HepG2 (cell line): ENCODE results near the gene IGSF8. TPM values are rescaled to one million over a fixed set of nuclear protein-coding genes. Genes with fewer than 3 reads are reported as not detected.

ENCODE experiments used
- ATAC-seq: fragments of 200-7000 bp; cut with Tn5 transposase; 3 replicates; pipeline ENCODE4 v1.9.1; 2020; ENCODE audit warnings: mild to moderate bottlenecking, moderate library complexity
- BruUV-seq: library from RNA; stranded (reverse); fragments of 400-500 nt; replicated peaks from 2 replicates; lab custom pipeline; 2021; lab: Mats Ljungman, UMichigan
- CTCF ChIA-PET: fragments of 300-600 bp; formaldehyde crosslinking; extraction: SDS; loops from one replicate; lab custom pipeline; 2021; ENCODE audit warnings: low total read pairs, inconsistent platforms, low intra/inter-chr PET ratio; lab: Yijun Ruan, JAX
- POLR2A ChIA-PET: fragments of 350-600 bp; sonication (Branson Sonifier 250); formaldehyde crosslinking; loops from one replicate; lab custom pipeline; 2020; ENCODE audit warnings: antibody characterized with exemption, inconsistent platforms; lab: Yijun Ruan, JAX
- DNase-seq: peaks from one replicate; pipeline ENCODE4 v3.0.0-alpha.2; 2015; ENCODE audit warnings: low spot score
- FAIRE-seq: peaks from 3 replicates; lab custom pipeline; 2011; peaks lifted over from hg19 to GRCh38; lab: Jason Lieb, UNC
- H2AFZ ChIP-seq: one replicate; pipeline ENCODE4 v1.6.1; 2011; ENCODE audit warnings: low read length, inconsistent platforms
- H3K27ac ChIP-seq: fragments of 300-600 bp; 3 replicates; pipeline ENCODE4 v1.8.0; 2011; ENCODE audit warnings: mixed run types, mild to moderate bottlenecking, mixed read lengths, low read length, inconsistent platforms; ENCODE audit not compliant: insufficient read depth; ENCODE audit errors: extremely low read length
- H3K27me3 ChIP-seq, 2 experiments: fragments of 200-600 bp in 1 of 2; 2 replicates in 1 of 2; 3 replicates in 1 of 2; pipeline versions ENCODE4 v1.6.0 to v1.8.0; 2011; ENCODE audit warnings: low read length in 2 of 2, mild to moderate bottlenecking in 2 of 2, moderate library complexity in 2 of 2, inconsistent platforms in 1 of 2; ENCODE audit not compliant: insufficient read depth in 2 of 2, control insufficient read depth in 1 of 2
- H3K36me3 ChIP-seq, 2 experiments: fragments of 200-600 bp in 1 of 2; replicated peaks in 1 of 2; 2 replicates in 1 of 2; 3 replicates in 1 of 2; pipeline versions ENCODE4 v1.5.1 to v1.8.0; 2011; ENCODE audit warnings: low read length in 2 of 2, inconsistent platforms in 1 of 2; ENCODE audit not compliant: insufficient read depth in 2 of 2, control insufficient read depth in 1 of 2
- H3K4me1 ChIP-seq: 2 replicates; pipeline ENCODE4 v1.5.1; 2012; ENCODE audit warnings: low read length, inconsistent platforms; ENCODE audit not compliant: insufficient read depth
- H3K4me2 ChIP-seq: 2 replicates; pipeline ENCODE4 v1.6.0; 2011; ENCODE audit warnings: low read depth, low read length, inconsistent platforms
- H3K4me3 ChIP-seq, 3 experiments: fragments of 200-600 bp in 1 of 3; sonication (generic), shearing (Covaris generic) in 1 of 3; replicated peaks in 1 of 3; 2 replicates each; pipeline ENCODE4 v1.5.1; 2011 to 2016; ENCODE audit warnings: low read length in 3 of 3, inconsistent platforms in 2 of 3, low read depth in 2 of 3, mild to moderate bottlenecking in 2 of 3, control low read depth in 1 of 3, mixed read lengths in 1 of 3; ENCODE audit not compliant: insufficient read depth in 1 of 3
- H3K79me2 ChIP-seq: one replicate; pipeline ENCODE4 v1.6.1; 2011; ENCODE audit warnings: low read length, inconsistent platforms; ENCODE audit not compliant: insufficient read depth
- H3K9ac ChIP-seq: 2 replicates; pipeline ENCODE4 v1.6.0; 2011; ENCODE audit warnings: mild to moderate bottlenecking, low read depth, low read length, inconsistent platforms; ENCODE audit not compliant: insufficient read depth
- H3K9me3 ChIP-seq: 2 replicates; pipeline ENCODE4 v1.5.1; 2012; ENCODE audit warnings: mild to moderate bottlenecking, low read length
- H4K20me1 ChIP-seq: 2 replicates; pipeline ENCODE4 v1.6.0; 2011; ENCODE audit warnings: inconsistent platforms, mild to moderate bottlenecking, low read length, moderate library complexity; ENCODE audit not compliant: insufficient read depth
- AFF4 ChIP-seq: sonication (generic); formaldehyde crosslinking; IDR thresholded peaks from 2 replicates; pipeline ENCODE4 v1.4.0; 2020; ENCODE audit warnings: missing genetic modification reagents
- E2F5 ChIP-seq: sonication (generic); formaldehyde crosslinking; conservative IDR thresholded peaks from 2 replicates; pipeline ENCODE4 v1.4.0; 2020; ENCODE audit warnings: missing genetic modification reagents
- GLI4 ChIP-seq: sonication (generic); formaldehyde crosslinking; IDR thresholded peaks from 2 replicates; pipeline ENCODE4 v1.5.1; 2020; ENCODE audit warnings: missing genetic modification reagents, mild to moderate bottlenecking, moderate library complexity, borderline replicate concordance
- KAT2B ChIP-seq: fragments of 150-350 bp; IDR thresholded peaks from 2 replicates; pipeline ENCODE4 v1.6.1; 2014; ENCODE audit warnings: low read depth, low read length, borderline replicate concordance
- YEATS2 ChIP-seq: sonication (generic); formaldehyde crosslinking; IDR thresholded peaks from 2 replicates; pipeline ENCODE4 v1.4.0; 2020; ENCODE audit warnings: missing genetic modification reagents, borderline replicate concordance
- ZNF616 ChIP-seq: sonication (generic); formaldehyde crosslinking; IDR thresholded peaks from 2 replicates; pipeline ENCODE4 v1.5.0; 2020; ENCODE audit warnings: low read depth, mild to moderate bottlenecking, missing genetic modification reagents
- WGBS: methylation state at CpG from one replicate; pipeline ENCODE4 v1.1.6; 2017; ENCODE audit warnings: low lambda C conversion rate; 5-methylcytosine and 5-hydroxymethylcytosine counted together
- in situ Hi-C: cut with HindIII; loops from 2 replicates; pipeline ENCODE4 v1.10.0; 2017; ENCODE audit warnings: low pct_unique_long_range_greater_than_20kb; ENCODE audit not compliant: extremely low pct_ligation_motif_present
- intact Hi-C: fragments of 100-400 bp; cut with micrococcal nuclease; formaldehyde crosslinking; loops from one replicate; pipeline ENCODE4 v1.10.0; 2022; ENCODE audit not compliant: unreplicated experiment
- polyA plus RNA-seq, 8 experiments: library from polyadenylated mRNA; depleted of rRNA in 3 of 8; stranded (reverse) in 7 of 8; unstranded in 1 of 8; fragments of >200 nt; fragmentation: Illumina TruSeq in 4 of 8; extraction: Trizol in 4 of 8; gene quantifications; 2 replicates each; pipeline versions ENCODE4 v1.2.1 to v1.2.3, GENCODE V29; 2011 to 2016; ENCODE audit warnings: low read depth in 4 of 8, missing spikeins in 1 of 8, mixed read lengths in 1 of 8; ENCODE audit not compliant: insufficient read depth in 1 of 8
- total RNA-seq, 5 experiments: library from RNA; depleted of rRNA; stranded (reverse); fragments of >200 nt; fragmentation: Illumina TruSeq; extraction: Trizol; gene quantifications; 2 replicates each; pipeline ENCODE4 v1.2.3, GENCODE V29; 2016; ENCODE audit warnings: low read depth in 1 of 5
- TF ChIP-seq, protein P1 (sequence below): sonication (generic); formaldehyde crosslinking; IDR thresholded peaks from 2 replicates; pipeline ENCODE4 v1.8.1; 2022; ENCODE audit warnings: low read depth, mild to moderate bottlenecking, missing genetic modification reagents

Gene IGSF8
- total and polyA plus RNA-seq, 2 of the 13 experiments (the other 11 are each of a cell fraction or from before 2014, with no cell fraction given) = 24.0 to 41.0 TPM

DNA sequence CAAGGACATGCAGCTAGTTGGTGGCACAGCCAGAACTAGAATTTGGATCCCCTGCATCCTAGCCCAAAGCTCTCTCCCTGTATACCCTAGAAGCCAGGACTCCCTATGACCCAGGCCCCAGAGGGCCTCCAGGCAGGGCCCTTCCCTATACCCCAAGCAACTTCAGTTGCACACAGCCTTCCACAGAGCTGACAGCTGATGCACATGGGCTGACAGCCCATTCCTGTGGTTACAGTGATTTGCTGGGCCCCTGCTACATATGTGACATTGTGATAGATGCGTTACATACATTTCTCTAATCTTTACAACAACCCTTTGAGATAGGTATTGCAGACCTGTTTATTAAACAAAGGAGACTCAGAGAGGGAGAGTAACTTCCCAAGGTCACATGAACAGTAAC is 23.0 kb upstream of the IGSF8 start:
- Histone ChIP-seq H3K4me2 (no peak overlapping the region), H3K9me3 (no peaks in the 10 kb centered on the region), H3K27ac (no peak overlapping the region), H3K4me1 (peaks cover 48% of the 10 kb centered on the region), H3K79me2 (no peaks in the 10 kb centered on the region), H3K27me3 (no peaks in the 10 kb centered on the region; a peak in 1 of 5 replicates), H4K20me1 (no peaks in the 10 kb centered on the region), H3K36me3 (no peaks in the 10 kb centered on the region), H3K9ac (no peak overlapping the region), H3K4me3 (no peak overlapping the region), H2AFZ (no peak overlapping the region)
- CTCF ChIA-PET = no interaction called here
- TF ChIP-seq ZNF616 (CRISPR knock-in tag) (no peak), GLI4 (CRISPR knock-in tag) (no peak)
- no peak for FAIRE-seq
- ATAC-seq = no peak
- POLR2A ChIA-PET = no interaction called here
- WGBS = 20% methylated on average over 1 of the region's 1 CpG
- intact Hi-C loops = no loop called here
- no TSS peak for BruUV-seq
- in situ Hi-C loops = no loop called here
- no peak for DNase-seq

- CTCF ChIA-PET = no interaction called here
- Histone ChIP-seq H3K36me3 (no peaks in the 10 kb centered on the region), H3K4me2 (no peak overlapping the region)
- no peak for DNase-seq
- in situ Hi-C loops = no loop called here
- no peak for ATAC-seq
- no TSS peak for BruUV-seq
- TF ChIP-seq KAT2B (no peak), E2F5 (no peak), GLI4 (CRISPR knock-in tag) (no peak), YEATS2 (CRISPR knock-in tag) (no peak), AFF4 (CRISPR knock-in tag) (no peak)
- TF ChIP-seq, protein P1, sequence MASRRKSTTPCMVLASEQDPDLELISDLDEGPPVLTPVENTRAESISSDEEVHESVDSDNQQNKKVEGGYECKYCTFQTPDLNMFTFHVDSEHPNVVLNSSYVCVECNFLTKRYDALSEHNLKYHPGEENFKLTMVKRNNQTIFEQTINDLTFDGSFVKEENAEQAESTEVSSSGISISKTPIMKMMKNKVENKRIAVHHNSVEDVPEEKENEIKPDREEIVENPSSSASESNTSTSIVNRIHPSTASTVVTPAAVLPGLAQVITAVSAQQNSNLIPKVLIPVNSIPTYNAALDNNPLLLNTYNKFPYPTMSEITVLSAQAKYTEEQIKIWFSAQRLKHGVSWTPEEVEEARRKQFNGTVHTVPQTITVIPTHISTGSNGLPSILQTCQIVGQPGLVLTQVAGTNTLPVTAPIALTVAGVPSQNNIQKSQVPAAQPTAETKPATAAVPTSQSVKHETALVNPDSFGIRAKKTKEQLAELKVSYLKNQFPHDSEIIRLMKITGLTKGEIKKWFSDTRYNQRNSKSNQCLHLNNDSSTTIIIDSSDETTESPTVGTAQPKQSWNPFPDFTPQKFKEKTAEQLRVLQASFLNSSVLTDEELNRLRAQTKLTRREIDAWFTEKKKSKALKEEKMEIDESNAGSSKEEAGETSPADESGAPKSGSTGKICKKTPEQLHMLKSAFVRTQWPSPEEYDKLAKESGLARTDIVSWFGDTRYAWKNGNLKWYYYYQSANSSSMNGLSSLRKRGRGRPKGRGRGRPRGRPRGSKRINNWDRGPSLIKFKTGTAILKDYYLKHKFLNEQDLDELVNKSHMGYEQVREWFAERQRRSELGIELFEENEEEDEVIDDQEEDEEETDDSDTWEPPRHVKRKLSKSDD (CRISPR knock-in tag) = no peak
- TF ChIP-seq, all 625 proteins: peak for 0
- Histone ChIP-seq H3K79me2 (no peaks in the 10 kb centered on the region), H3K4me1 (peaks cover 48% of the 10 kb centered on the region), H3K9ac (no peak overlapping the region), H3K4me3 (no peak overlapping the region), H3K9me3 (no peaks in the 10 kb centered on the region), H4K20me1 (no peaks in the 10 kb centered on the region), H2AFZ (no peak overlapping the region), H3K27me3 (no peaks in the 10 kb centered on the region; a peak in 1 of 5 replicates), H3K27ac (no peak overlapping the region)
- POLR2A ChIA-PET = no interaction called here
- WGBS = 45% methylated on average over 5 of the region's 5 CpGs
- intact Hi-C loops = no loop called here
- FAIRE-seq = no peak
Measured at GRCh38 chr1:160120797-160121196, 22.4 kb upstream of the IGSF8 start.
